ENCODE results near the gene VSX2.

Gene VSX2

DNA sequence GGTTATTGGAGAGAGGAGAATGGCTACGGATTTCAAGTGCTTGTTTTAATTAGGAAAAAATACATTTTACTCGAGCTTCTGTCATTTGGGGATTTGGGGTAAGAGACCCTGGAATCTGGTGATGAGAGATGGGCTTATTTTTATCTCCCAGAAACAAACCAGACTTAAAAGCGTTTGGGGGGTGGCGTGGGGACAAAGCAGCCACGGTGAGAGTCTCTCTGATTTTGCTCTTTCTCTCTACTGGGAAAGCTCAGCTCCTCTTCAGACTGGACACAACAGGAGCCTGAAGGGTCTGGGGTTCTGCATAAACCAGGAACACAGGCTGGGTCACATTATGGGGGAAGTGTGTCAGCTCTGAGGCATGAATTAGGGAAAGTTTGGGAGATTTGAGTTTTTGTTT, 3.8 kb downstream of the VSX2 start:
- Mint-ChIP-seq H3K27ac (no peak overlapping the region), H3K4me3 (no peak overlapping the region), H3K9me3 (no peaks in the 10 kb centered on the region), H3K4me1 (peaks cover 26% of the 10 kb centered on the region), H3K36me3 (no peaks in the 10 kb centered on the region)
- DNase-seq (ENCODE audit: low spot score in 2 of 2) = no peak
- no peak for ATAC-seq

DNA sequence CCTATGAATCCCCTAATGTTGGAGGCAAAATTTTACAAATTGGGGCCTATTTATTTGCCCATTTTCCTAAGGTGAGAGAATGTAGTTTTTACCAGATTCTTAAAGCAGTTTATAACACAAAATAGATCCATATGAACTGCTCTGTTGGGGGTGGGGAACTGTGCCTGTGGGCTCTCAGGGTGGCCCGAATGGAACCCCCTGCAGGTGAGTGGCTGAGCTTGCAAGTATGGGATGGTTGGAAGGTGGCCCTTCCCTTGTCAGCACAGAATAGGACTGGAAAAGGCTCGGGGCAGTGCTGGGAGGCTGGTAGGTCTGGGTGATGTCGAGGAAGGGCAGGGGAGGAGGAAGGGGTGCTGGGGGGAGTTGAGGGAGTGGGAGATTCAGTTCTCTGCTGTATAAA, 4.9 kb downstream of the VSX2 start:
- Mint-ChIP-seq H3K9me3 (no peaks in the 10 kb centered on the region), H3K36me3 (no peaks in the 10 kb centered on the region), H3K27ac (no peak overlapping the region), H3K4me1 (peaks cover 26% of the 10 kb centered on the region), H3K4me3 (no peak overlapping the region)
- no peak for ATAC-seq
- DNase-seq (ENCODE audit: low spot score in 2 of 2) = no peak

DNA sequence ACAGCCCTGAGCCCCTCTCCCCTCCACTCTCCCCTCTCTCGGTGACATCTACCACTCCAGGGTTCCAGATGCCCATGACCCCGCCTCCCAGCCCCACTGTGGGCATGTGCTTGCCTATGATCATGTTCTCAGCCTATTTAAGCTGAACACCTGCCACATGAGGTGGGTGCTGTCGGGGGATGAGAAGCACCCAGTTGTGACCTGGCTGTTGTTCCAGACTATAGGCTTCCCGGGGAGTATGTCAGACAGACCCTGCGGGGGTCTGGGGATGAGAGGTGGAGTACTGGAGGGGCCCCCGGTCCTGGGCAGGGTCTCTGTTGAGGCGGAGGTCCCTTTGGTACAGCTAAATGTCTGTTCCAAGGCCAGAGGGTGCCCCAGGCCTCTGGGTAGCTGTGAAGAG, 6.0 kb downstream of the VSX2 start:
- Mint-ChIP-seq H3K4me3 (no peak overlapping the region), H3K36me3 (no peaks in the 10 kb centered on the region), H3K27ac (no peak overlapping the region)

DNA sequence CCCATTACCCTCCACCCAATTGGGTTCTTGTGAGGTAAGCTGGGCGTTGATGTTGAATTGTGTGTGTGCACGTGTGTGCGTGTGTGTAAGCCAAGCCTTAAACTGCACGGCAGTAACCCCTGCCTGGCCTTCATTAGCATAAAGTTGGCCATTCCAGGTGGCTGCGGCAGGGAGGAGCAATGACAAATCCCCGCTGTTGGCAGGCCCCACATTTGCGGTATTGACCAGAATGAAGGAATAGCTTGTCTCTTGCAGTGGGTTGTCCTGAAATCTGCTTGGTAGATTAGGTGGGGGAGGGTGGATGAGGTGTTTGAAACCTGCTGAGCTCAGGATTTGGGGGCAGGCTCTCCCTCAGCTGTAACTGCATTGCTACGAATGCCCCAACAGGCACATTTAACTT, 7.3 kb downstream of the VSX2 start:
- H3K36me3 Mint-ChIP-seq = no peaks in the 10 kb centered on the region
- H3K4me1 Mint-ChIP-seq = peaks cover 16% of the 10 kb centered on the region
- no peak overlapping the region for H3K4me3 Mint-ChIP-seq
- ATAC-seq (no peak), DNase-seq (ENCODE audit: low spot score in 2 of 2) (no peak)
- no peak overlapping the region for H3K27ac Mint-ChIP-seq
- no peaks in the 10 kb centered on the region for H3K9me3 Mint-ChIP-seq

More for the DNA sequence above, 6.0 kb downstream of the VSX2 start:
- peaks cover 24% of the 10 kb centered on the region for H3K4me1 Mint-ChIP-seq
- no peaks in the 10 kb centered on the region for H3K9me3 Mint-ChIP-seq
- DNase-seq (ENCODE audit: low spot score in 2 of 2) (no peak), ATAC-seq (no peak)

DNA sequence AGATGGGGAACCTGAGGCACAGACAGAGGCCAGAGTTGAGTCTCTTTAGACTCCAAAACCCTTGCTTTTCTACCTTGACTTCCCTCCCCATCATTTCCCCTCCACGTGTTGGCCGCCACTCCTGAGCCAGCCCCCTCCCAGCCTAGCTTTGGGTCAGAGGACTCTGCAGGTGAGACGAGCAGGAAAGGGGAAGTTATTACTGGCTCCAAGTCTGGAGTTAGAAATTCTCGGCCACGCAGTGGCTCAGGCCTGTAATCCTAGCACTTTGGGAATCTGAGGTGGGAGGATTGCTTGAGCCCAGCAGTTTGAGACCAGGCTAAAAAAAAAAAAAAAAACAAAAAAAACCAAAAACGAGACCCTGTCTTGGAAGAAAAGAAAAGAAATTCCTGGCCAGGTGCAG, 8.8 kb downstream of the VSX2 start:
- H3K9me3 Mint-ChIP-seq = no peaks in the 10 kb centered on the region
- DNase-seq (ENCODE audit: low spot score in 2 of 2) (no peak), ATAC-seq (no peak)
- H3K36me3 Mint-ChIP-seq = peaks cover 4% of the 10 kb centered on the region
- H3K27ac Mint-ChIP-seq = no peak overlapping the region
- H3K4me3 Mint-ChIP-seq = no peak overlapping the region
- H3K4me1 Mint-ChIP-seq = peaks cover 9% of the 10 kb centered on the region

DNA sequence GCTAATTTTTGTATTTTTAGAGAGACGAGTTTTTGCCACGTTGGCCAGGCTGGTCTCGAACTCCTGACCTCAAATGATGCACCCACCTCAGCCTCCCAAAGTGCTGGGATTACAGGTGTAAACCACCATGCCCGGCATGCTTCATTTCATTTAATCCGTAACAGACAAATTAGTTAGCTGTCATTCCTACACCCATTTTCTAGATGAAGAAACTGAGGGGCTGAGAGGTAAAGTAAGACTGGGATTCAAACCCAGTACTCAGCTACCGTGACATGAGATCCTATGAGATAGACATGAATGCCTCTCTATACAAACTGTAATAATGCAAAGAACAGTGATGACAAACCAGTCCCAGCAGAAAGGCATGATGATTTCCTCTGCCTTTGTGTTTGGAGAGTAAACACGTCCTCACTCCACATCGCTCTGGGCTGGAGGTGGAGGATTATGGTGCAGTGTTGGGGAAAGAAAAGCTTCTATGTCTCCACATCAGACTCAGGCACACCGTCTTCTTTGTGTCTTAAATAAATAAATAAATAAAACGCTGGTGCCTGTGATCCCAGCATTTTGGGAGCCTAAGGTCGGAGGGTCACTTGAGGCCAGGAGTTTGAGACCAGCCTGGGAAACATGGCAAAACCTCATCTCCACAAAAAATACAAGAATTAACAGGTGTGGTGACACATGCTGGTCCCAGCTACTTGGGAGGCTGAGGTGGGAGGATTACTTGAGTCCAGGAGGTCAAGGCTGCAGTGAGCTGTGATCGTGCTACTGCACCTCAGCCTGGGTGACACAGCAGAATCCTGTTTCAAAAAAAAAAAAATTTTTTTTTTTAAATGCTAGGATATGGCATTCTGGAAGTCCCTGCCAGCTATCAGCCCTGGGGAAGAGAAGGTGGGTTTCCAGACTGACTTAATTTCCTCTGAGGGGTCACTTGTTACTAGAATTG, 10.5 kb downstream of the VSX2 start:
- peaks cover 9% of the 10 kb centered on the region for H3K4me1 Mint-ChIP-seq
- no peak for DNase-seq (ENCODE audit: low spot score in 2 of 2)
- no peak overlapping the region for H3K27ac Mint-ChIP-seq
- no peaks in the 10 kb centered on the region for H3K9me3 Mint-ChIP-seq
- peaks cover 4% of the 10 kb centered on the region for H3K36me3 Mint-ChIP-seq
- H3K4me3 Mint-ChIP-seq = no peak overlapping the region
- ATAC-seq = no peak

DNA sequence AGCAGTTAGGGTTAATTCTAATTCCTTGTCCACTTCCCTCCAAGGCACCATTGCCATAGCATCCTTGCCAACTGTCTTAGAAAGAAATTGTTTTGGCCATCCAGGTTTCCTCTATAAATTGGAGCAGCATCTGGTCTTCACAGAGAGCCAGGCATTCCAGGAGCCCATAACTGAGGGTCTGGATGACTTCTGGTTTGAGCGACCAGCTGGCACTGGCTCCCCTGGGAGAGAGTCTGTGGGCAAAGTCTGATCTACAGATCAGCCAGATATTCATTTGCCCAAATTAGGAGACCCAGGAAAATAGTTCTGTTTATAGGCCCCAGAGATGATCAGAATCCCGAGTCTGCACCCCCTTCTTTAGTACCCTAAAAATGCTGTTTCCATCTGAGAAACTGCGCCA, 16.0 kb downstream of the VSX2 start:
- DNase-seq (ENCODE audit: low spot score in 2 of 2) (no peak), ATAC-seq (no peak)
- H3K9me3 Mint-ChIP-seq = no peaks in the 10 kb centered on the region
- no peak overlapping the region for H3K27ac Mint-ChIP-seq
- H3K4me3 Mint-ChIP-seq = no peak overlapping the region
- H3K4me1 Mint-ChIP-seq = peaks cover 15% of the 10 kb centered on the region
- peaks cover 4% of the 10 kb centered on the region for H3K36me3 Mint-ChIP-seq

DNA sequence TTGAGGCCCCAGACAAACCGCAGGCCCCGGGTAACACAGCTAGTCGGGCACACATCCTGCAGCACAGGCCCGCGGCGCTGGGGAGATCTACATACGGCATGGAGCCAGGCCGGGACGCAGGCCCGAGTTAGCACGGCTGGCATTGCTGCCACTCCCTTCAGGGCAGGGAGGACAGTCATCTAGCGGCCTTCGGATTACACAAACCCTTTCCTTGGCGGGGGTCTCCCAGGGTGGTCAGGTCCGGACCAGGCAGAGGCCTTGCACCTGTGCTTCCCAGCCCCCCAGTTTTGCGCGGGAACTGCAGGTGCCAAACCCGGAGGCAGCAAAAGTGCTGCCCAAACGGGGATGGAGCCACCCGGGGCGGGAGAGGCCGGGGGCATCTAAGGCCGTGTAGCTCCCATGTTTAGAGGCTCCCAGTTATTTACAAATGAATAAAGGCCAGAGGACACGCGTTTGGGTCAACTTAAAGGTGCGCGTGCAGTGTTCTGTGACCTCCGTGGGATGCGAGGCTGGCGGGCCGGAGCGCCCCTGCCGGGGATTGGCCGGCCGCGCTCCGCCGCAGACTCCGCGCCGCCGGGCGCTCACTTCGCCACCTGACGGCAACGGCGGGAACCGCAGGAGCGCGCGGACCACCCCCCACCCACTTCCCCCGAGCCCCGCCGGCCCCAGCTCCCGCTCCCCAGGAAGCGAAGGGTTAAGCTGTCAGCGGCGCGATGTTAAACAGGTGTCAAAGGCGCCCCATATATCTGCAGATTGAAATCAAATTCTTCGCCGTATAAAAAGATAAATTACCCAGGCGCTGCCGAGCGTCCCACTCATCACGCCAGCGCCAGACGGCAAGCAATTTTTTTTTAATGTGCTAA, 18.1 kb downstream of the VSX2 start:
- Mint-ChIP-seq H3K36me3 (no peaks in the 10 kb centered on the region), H3K4me3 (peak overlapping the region; percentile 70), H3K9me3 (no peaks in the 10 kb centered on the region), H3K4me1 (peaks cover 6% of the 10 kb centered on the region), H3K27ac (no peak overlapping the region)
- DNase-seq (ENCODE audit: low spot score in 2 of 2) (peak; percentile 67 to 83), ATAC-seq (peak; percentile 86)

DNA sequence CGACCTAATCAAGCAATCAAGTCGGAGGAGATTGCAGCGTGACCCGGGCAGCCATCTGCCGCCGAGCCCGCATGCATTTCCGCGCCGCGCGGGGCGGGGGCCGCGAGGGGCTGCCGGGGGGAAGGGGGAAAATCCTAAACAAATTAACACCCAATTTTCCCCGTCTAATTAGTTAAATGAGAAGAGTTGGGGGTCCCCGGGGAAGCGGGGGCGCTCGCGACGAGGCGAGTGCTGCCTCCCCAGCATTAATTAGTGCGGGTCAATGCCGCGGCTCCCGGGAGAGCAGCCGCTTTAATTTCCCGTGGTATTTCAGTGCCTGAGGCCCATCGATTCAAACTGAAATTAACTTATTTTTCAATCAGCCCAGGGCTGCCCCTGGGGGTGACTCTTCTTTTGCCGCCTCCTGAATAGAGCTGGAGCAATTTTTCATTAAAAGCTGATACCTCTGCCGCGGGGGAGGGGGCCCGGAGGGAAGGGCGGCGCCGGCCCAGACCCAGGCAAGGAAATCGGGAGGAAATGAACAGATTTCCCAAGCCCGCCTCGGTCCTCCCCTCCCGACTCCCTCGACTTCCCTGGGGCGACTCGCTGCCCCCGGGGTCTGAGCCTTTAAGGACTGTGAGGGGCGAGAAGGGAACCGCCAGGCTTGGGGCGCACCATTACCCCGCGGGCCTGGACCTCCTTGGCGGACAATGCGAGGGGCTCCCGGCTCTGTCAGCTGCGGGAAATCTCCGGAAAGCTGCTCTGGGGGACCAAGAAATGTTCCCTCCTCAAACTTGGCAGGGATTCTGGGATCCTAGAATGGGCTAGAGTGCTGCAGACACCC, 18.9 kb downstream of the VSX2 start:
- Mint-ChIP-seq H3K4me3 (peak overlapping the region; percentile 70), H3K4me1 (peaks cover 6% of the 10 kb centered on the region), H3K9me3 (no peaks in the 10 kb centered on the region), H3K27ac (no peak overlapping the region), H3K36me3 (no peaks in the 10 kb centered on the region)
- ATAC-seq (no peak), DNase-seq (ENCODE audit: low spot score in 2 of 2) (no peak)

DNA sequence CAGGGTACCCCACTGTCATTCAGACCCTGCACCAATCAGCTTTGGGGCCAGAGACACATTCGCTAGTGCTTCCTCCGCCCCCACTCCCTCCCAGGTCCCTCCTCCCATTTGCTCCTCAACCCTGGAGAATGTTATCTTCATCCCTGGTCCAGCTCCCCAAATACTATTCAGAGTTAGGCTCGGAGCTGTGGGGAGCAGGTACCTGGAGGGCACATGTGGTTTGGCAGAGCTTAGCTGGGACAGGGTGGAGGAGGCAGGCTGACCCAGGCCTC, 19.5 kb downstream of the VSX2 start:
- H3K4me3 Mint-ChIP-seq = peak overlapping the region; percentile 70
- ATAC-seq = no peak
- H3K4me1 Mint-ChIP-seq = peaks cover 6% of the 10 kb centered on the region
- no peaks in the 10 kb centered on the region for H3K9me3 Mint-ChIP-seq
- no peak for DNase-seq (ENCODE audit: low spot score in 2 of 2)
- no peak overlapping the region for H3K27ac Mint-ChIP-seq
- H3K36me3 Mint-ChIP-seq = no peaks in the 10 kb centered on the region

DNA sequence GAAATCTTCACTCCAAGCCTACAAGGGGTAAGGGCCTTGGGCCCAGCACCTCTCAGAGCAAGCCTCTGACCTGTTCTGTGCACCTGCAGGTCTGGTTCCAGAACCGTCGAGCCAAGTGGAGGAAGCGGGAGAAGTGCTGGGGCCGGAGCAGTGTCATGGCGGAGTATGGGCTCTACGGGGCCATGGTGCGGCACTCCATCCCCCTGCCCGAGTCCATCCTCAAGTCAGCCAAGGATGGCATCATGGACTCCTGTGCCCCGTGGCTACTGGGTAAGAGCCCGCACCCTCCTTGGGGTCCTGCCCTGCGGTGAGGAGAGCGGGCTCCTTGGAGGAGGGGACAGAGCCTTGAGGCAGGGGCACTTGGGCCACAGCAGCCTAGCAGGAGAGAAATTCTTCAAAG, 20.3 kb downstream of the VSX2 start:
- Mint-ChIP-seq H3K4me3 (no peak overlapping the region), H3K27ac (no peak overlapping the region), H3K9me3 (no peaks in the 10 kb centered on the region), H3K36me3 (no peaks in the 10 kb centered on the region), H3K4me1 (peaks cover 6% of the 10 kb centered on the region)
- ATAC-seq = no peak
- DNase-seq (ENCODE audit: low spot score in 2 of 2) = no peak

DNA sequence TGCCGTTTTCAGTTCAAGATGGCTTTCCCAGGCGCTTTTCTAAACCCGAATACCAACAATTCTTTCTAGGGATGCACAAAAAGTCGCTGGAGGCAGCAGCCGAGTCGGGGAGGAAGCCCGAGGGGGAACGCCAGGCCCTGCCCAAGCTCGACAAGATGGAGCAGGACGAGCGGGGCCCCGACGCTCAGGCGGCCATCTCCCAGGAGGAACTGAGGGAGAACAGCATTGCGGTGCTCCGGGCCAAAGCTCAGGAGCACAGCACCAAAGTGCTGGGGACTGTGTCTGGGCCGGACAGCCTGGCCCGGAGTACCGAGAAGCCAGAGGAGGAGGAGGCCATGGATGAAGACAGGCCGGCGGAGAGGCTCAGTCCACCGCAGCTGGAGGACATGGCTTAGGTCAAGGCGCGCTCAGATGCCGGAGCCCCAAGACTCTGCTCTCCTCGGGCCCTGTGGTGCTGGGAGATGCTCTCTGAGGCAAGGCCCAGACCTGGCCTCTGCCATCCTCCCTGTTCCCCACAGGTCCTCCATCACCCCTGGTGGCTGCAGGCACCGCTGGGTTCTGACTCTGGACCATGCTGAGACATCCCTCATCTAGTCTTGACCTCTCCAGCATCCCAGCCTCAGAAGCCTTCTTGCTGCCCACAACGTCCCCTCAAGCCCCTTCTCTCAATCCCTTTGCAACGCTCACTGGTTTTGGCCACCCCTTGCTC, 21.4 kb downstream of the VSX2 start:
- ATAC-seq (no peak), DNase-seq (ENCODE audit: low spot score in 2 of 2) (no peak)
- no peaks in the 10 kb centered on the region for H3K9me3 Mint-ChIP-seq
- H3K4me3 Mint-ChIP-seq = no peak overlapping the region
- peaks cover 6% of the 10 kb centered on the region for H3K4me1 Mint-ChIP-seq
- no peak overlapping the region for H3K27ac Mint-ChIP-seq
- H3K36me3 Mint-ChIP-seq = no peaks in the 10 kb centered on the region

DNA sequence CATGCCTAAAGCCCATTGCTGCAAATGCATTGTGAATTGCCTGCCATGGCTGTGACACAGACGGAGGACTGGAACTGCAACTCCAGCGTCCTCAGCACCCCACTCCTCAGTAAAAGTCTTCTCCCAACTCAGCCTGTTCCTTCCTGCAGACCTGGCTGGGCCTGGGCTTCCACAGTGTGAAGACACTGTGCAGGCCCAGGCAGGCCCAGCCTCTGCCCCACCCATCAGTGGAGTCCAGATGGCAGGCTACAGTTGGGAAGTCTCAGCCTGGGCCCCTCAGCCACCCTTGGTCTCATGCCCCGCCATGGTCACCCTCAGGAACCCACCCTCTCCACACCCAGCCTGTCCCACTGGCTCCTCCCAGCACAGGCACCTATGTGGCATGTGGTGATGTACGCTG, 22.0 kb downstream of the VSX2 start:
- no peak overlapping the region for H3K27ac Mint-ChIP-seq
- H3K9me3 Mint-ChIP-seq = no peaks in the 10 kb centered on the region
- no peak for ATAC-seq
- peaks cover 6% of the 10 kb centered on the region for H3K4me1 Mint-ChIP-seq
- no peak overlapping the region for H3K4me3 Mint-ChIP-seq
- no peak for DNase-seq (ENCODE audit: low spot score in 2 of 2)
- H3K36me3 Mint-ChIP-seq = no peaks in the 10 kb centered on the region

DNA sequence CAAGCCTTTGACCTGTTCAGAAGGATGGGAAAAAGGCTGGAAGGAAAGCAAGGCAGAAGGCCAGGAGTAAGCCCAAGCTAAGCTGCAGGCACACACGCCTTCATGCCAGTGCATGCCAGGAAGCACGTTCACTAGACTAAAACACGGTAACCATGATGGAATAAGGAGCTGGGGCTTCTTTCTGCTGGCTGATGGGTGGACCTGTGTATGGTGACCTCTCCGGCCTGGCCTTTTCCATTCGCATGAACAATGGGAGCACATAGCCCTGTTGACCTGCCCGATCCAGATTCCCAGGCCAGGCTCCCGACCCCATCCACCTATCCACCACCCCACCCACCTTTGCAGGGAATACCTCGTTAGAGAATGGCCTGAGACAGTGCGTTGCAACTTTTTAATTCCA, 22.8 kb downstream of the VSX2 start:
- H3K27ac Mint-ChIP-seq = no peak overlapping the region
- H3K36me3 Mint-ChIP-seq = no peaks in the 10 kb centered on the region
- ATAC-seq = no peak
- no peak overlapping the region for H3K4me3 Mint-ChIP-seq
- H3K9me3 Mint-ChIP-seq = no peaks in the 10 kb centered on the region
- no peak for DNase-seq (ENCODE audit: low spot score in 2 of 2)
- H3K4me1 Mint-ChIP-seq = peaks cover 1% of the 10 kb centered on the region

DNA sequence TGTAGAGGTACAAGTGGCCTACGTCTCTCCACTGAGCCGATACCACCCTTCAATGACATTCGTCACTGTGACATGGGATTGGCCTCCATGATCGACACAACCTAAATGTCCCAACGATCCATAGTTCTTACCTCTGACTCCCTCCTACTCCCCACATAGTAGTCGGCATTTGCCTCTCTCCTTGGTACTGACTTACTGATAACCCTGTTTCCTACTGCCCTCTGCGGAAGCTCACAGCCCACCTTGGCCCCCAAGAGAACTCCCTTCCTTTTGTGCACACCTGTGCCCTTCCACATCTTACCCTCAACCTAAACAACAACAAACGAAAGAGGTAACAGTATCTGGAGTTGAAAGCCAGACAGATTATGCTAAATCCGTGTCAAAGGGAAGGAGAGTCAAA, 23.9 kb downstream of the VSX2 start:
- Mint-ChIP-seq H3K9me3 (no peaks in the 10 kb centered on the region), H3K4me1 (no peaks in the 10 kb centered on the region), H3K36me3 (no peaks in the 10 kb centered on the region), H3K27ac (no peak overlapping the region), H3K4me3 (no peak overlapping the region)
- no peak for ATAC-seq
- no peak for DNase-seq (ENCODE audit: low spot score in 2 of 2)

Measured in stimulated activated effector memory CD8-positive, alpha-beta T cell treated with anti-CD3 and anti-CD28 coated beads, Interleukin-12 subunit alpha, Interleukin-12 subunit beta, amount 100 ng/mL, for 72 hours (primary cell).